Upper lobe of right lung (tissue), 1 donor: ENCODE results near the gene SMAD3. TPM values are rescaled to one million over a fixed set of nuclear protein-coding genes. Genes with fewer than 3 reads are reported as not detected.
"Not testable (repeated sequence)": the region's sequence is repeated elsewhere in the genome, so short reads cannot be mapped to it uniquely, and the experiment has no call there.

Experiments
- ATAC-seq: fragments of 200-7000 bp; cut with Tn5 transposase; one replicate; pipeline ENCODE4 v1.9.1; 2020; ENCODE audit warnings: mild to moderate bottlenecking, moderate library complexity
- DNase-seq: peaks from one replicate; pipeline ENCODE4 v3.0.0-alpha.2; 2020
- H3K27ac ChIP-seq: fragments of 200-600 bp; one replicate; pipeline ENCODE4 v1.8.0; 2022
- H3K27me3 ChIP-seq: fragments of 200-600 bp; one replicate; pipeline ENCODE4 v1.8.0; 2022; ENCODE audit warnings: mild to moderate bottlenecking
- H3K36me3 ChIP-seq: fragments of 200-600 bp; one replicate; pipeline ENCODE4 v1.8.0; 2022
- H3K4me1 ChIP-seq: fragments of 200-600 bp; one replicate; pipeline ENCODE4 v1.8.0; 2022
- H3K4me3 ChIP-seq: fragments of 200-600 bp; one replicate; pipeline ENCODE4 v1.8.0; 2022; ENCODE audit warnings: mild to moderate bottlenecking
- H3K9me3 ChIP-seq: fragments of 200-600 bp; one replicate; pipeline ENCODE4 v1.8.0; 2022
- CTCF ChIP-seq: fragments of 200-600 bp; IDR thresholded peaks from one replicate; pipeline ENCODE4 v1.8.0; 2022; ENCODE audit warnings: antibody characterized with exemption
- intact Hi-C: fragments of 100-400 bp; cut with DNase I; formaldehyde crosslinking; loops from one replicate; pipeline ENCODE4 v1.11.0; 2022
- total RNA-seq: library from RNA; stranded (reverse); fragmentation: NEBNext Ultra II Directional; extraction: Animal tissue kit (Norgen Biotek cat#: 25700); gene quantifications from one replicate; pipeline ENCODE4 v1.2.1, GENCODE V29; 2021
- donor health status: DM: no; HTN: yes; CAD: no; lungs with severe emphysema.

Gene SMAD3
- total RNA-seq, 1 donor from 2014 or later, result 31.6 TPM

DNA sequence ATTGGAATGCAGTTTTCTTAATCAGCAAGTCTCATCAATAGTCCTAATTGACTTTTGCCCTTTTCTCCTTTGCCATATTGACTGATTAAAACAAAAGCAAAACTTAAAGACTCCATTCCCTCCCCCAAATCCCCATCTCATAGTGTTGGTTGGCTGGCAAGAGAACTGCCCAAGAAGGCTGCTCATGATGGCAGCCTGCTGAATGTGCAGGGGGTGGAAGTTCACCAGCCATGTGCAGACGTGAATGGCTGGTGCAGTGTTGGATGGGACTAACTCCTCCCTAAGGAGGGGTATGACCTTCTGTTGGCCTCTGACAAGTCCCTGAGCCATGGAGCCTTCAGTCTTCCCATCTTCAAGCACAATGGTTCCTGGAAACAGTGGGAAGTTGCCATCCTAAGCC lies 7.0 kb downstream of the SMAD3 start:
- H3K27me3 ChIP-seq, result no peaks in the 10 kb centered on the region
- intact Hi-C loops, result no loop called here
- no peak overlapping the region for H3K27ac ChIP-seq
- no peak overlapping the region for H3K4me3 ChIP-seq
- DNase-seq, result no peak
- no peaks in the 10 kb centered on the region for H3K9me3 ChIP-seq
- H3K4me1 ChIP-seq, result peaks cover 55% of the 10 kb centered on the region
- TF ChIP-seq CTCF, result no peak
- H3K36me3 ChIP-seq, result no peaks in the 10 kb centered on the region
- ATAC-seq, result no peak

DNA sequence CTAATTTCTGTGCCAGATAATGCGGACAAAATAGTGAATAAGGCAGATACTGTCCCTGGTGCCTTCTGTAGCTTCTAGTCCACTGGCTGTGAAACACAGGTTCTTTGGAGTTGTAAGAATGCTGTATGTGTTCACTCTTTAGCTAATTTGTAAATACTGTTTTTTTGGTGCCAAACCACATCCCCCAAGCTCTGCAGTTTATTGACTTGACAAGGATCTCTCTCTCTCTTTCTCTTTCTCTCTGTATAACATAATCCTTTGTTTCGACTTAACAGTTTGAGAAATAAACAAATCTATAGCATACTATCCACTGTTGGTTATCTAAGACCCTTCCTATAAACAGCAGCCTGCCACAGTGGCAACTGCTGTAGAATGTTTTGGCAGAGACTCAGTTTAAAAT lies 7.6 kb downstream of the SMAD3 start:
- DNase-seq (no peak), ATAC-seq (no peak)
- Histone ChIP-seq H3K4me3 (no peak overlapping the region), H3K4me1 (peaks cover 55% of the 10 kb centered on the region), H3K9me3 (no peaks in the 10 kb centered on the region), H3K27ac (no peak overlapping the region), H3K36me3 (no peaks in the 10 kb centered on the region), H3K27me3 (no peaks in the 10 kb centered on the region)
- no peak for TF ChIP-seq CTCF
- intact Hi-C loops, result no loop called here

DNA sequence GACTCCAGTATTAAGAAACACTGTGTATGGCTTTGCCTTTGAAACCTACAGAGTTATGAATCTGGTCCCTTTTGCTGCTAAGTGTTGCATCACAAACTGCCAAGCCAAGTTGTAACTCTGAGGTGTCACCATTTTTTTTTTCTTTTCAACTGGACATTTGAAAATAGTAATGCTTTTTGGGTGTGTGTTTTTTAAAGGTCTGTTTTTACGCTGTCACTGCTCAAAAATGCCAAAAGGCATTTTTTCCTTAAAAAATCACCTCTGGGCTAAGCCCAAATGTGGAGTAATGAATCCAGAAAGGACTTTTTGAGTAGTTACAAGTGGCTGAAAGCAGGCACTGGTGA lies 9.5 kb downstream of the SMAD3 start:
- no peak for TF ChIP-seq CTCF
- Histone ChIP-seq H3K4me1 (peaks cover 62% of the 10 kb centered on the region), H3K27ac (peak overlapping the region; percentile 52), H3K4me3 (no peak overlapping the region), H3K9me3 (no peaks in the 10 kb centered on the region), H3K36me3 (no peaks in the 10 kb centered on the region), H3K27me3 (no peaks in the 10 kb centered on the region)
- no peak for DNase-seq
- no peak for ATAC-seq
- intact Hi-C loops, result no loop called here

DNA sequence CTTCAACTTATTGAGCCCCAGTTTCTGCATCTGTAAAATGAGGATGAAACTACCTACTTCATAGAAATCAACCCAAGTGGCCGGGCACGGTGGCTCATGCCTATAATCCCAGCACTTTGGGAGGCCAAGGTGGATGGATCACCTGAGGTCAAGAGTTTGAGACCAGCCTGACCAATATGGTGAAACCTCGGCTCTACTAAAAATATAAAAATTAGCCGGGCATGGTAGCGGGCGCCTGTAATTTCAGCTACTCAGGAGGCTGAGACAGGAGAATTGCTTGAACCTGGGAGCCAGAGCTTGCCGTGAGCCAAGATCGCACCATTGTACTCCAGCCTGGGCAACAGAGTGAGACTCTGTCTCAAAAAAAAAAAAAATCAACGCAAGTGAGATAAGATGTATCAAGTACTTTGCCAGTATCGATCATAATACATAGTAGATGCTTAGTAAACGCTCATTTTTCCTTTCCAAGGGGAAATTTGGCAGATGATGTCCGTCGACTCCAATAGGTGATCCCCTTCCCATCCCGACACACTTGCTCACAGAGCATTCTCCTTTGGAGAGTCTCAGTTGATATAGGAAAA lies 10.2 kb downstream of the SMAD3 start:
- DNase-seq, H3K9me3 ChIP-seq, H3K36me3 ChIP-seq, ATAC-seq, H3K4me3 ChIP-seq, H3K27me3 ChIP-seq, intact Hi-C loops, H3K27ac ChIP-seq: not testable (repeated sequence)
- peaks cover 62% of the 10 kb centered on the region for H3K4me1 ChIP-seq

GRCh38 chr15:67076147-67076843 lies 10.9 kb downstream of the SMAD3 start:
- Histone ChIP-seq H3K27ac (no peak overlapping the region), H3K27me3 (no peaks in the 10 kb centered on the region), H3K4me1 (peaks cover 68% of the 10 kb centered on the region), H3K36me3 (no peaks in the 10 kb centered on the region), H3K4me3 (no peak overlapping the region), H3K9me3 (no peaks in the 10 kb centered on the region)
- DNase-seq, result no peak
- intact Hi-C loops, result no loop called here
- no peak for ATAC-seq
- TF ChIP-seq CTCF, result no peak

- Histone ChIP-seq H3K9me3 (no peaks in the 10 kb centered on the region), H3K36me3 (no peaks in the 10 kb centered on the region), H3K4me3 (no peak overlapping the region), H3K4me1 (peaks cover 78% of the 10 kb centered on the region), H3K27me3 (no peaks in the 10 kb centered on the region), H3K27ac (no peak overlapping the region)
- DNase-seq, result no peak
- no peak for TF ChIP-seq CTCF
- intact Hi-C loops, result no loop called here
- peak; percentile 45 for ATAC-seq
Observed at GRCh38 chr15:67077641-67078215, 12.3 kb downstream of the SMAD3 start.
